ENCODE results near the gene NDUFV1. TPM values are rescaled to one million over a fixed set of nuclear protein-coding genes. Genes with fewer than 3 reads are reported as not detected.
A peak's percentile ranks its signal among the peaks of the same experiment; 100 is the strongest.
"Not testable (repeated sequence)": the region's sequence is repeated elsewhere in the genome, so short reads cannot be mapped to it uniquely, and the experiment has no call there.

The NDUFV1 gene
- total RNA-seq, 6 donors from 2014 or later, result 169 to 395 (median 205) TPM

GRCh38 chr11:67596753-67597300 is 9.9 kb upstream of the NDUFV1 start:
- no peak overlapping the region for H3K4me3 ChIP-seq
- no peaks in the 10 kb centered on the region for H3K9me3 ChIP-seq
- H3K36me3 ChIP-seq, result no peaks in the 10 kb centered on the region
- TF ChIP-seq POLR2AphosphoS5 (IDR thresholded peaks at IDR 0.05) (no peak), EP300 (IDR thresholded peaks at IDR 0.05) (no peak), CTCF (IDR thresholded peaks at IDR 0.05) (no peak), POLR2A (IDR thresholded peaks at IDR 0.05) (no peak)
- 67 to 85% methylated on average over 1 of the region's 1 CpG for WGBS, 2 donors
- DNase-seq, result no peak
- no peaks in the 10 kb centered on the region for H3K27me3 ChIP-seq
- no peaks in the 10 kb centered on the region for H3K4me1 ChIP-seq
- no peak overlapping the region for H3K27ac ChIP-seq
- ATAC-seq (ENCODE audit: low FRiP score in 2 of 2), result no peak

GRCh38 chr11:67597458-67597857 is 9.3 kb upstream of the NDUFV1 start:
- 83 to 96% methylated on average over 2 to 3 of the region's 3 CpGs for WGBS, 2 donors
- not testable (repeated sequence) for ATAC-seq (ENCODE audit: low FRiP score in 2 of 2); H3K27me3 ChIP-seq; H3K36me3 ChIP-seq; H3K4me3 ChIP-seq; H3K4me1 ChIP-seq; H3K27ac ChIP-seq; H3K9me3 ChIP-seq; DNase-seq

GRCh38 chr11:67597963-67598362 is 8.8 kb upstream of the NDUFV1 start:
- not testable (repeated sequence) for H3K36me3 ChIP-seq; H3K9me3 ChIP-seq; H3K4me1 ChIP-seq; ATAC-seq (ENCODE audit: low FRiP score in 2 of 2); H3K27me3 ChIP-seq; H3K27ac ChIP-seq; H3K4me3 ChIP-seq
- DNase-seq, result peak in 1 of 2 donors; percentile 65
- WGBS, 2 donors, result 89 to 94% methylated on average over 13 to 16 of the region's 26 CpGs

DNA sequence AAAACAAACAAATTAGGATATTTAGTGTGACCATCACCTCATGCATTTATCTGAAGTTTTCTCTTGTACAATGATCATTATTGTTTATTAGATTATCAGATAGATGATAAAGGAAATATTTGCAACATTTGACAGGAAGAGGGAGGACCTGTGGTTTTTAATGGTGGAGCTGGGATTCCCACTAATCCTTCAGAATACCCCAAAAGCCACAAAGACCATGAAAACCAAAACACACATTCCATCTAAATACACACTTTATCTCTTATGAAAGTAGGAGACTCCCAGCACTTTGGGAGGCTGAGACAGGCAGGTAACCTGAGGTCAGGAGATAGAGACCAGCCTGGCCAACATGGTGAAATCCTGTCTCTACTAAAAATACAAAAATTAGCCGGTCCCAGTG is 7.6 kb upstream of the NDUFV1 start:
- ATAC-seq (ENCODE audit: low FRiP score in 2 of 2) (no peak), DNase-seq (no peak)
- H3K4me3 ChIP-seq, result no peak overlapping the region
- no peaks in the 10 kb centered on the region for H3K27me3 ChIP-seq
- WGBS, 2 donors, result 56 to 64% methylated on average over 1 of the region's 1 CpG
- no peaks in the 10 kb centered on the region for H3K36me3 ChIP-seq
- TF ChIP-seq POLR2AphosphoS5 (IDR thresholded peaks at IDR 0.05) (no peak), EP300 (IDR thresholded peaks at IDR 0.05) (no peak), CTCF (IDR thresholded peaks at IDR 0.05) (no peak), POLR2A (IDR thresholded peaks at IDR 0.05) (no peak)
- H3K4me1 ChIP-seq, result no peaks in the 10 kb centered on the region
- H3K27ac ChIP-seq, result no peak overlapping the region
- no peaks in the 10 kb centered on the region for H3K9me3 ChIP-seq

GRCh38 chr11:67600324-67601029 is 6.3 kb upstream of the NDUFV1 start:
- TF ChIP-seq EP300 (IDR thresholded peaks at IDR 0.05) (no peak), POLR2AphosphoS5 (IDR thresholded peaks at IDR 0.05) (no peak), CTCF (IDR thresholded peaks at IDR 0.05) (no peak), POLR2A (IDR thresholded peaks at IDR 0.05) (no peak)
- Histone ChIP-seq H3K27ac (no peak overlapping the region), H3K4me1 (peaks cover 0 to under 1% (median 0%) of the 10 kb centered on the region in 4 donors), H3K27me3 (no peaks in the 10 kb centered on the region), H3K9me3 (no peaks in the 10 kb centered on the region), H3K36me3 (no peaks in the 10 kb centered on the region), H3K4me3 (no peak overlapping the region)
- DNase-seq (no peak), ATAC-seq (ENCODE audit: low FRiP score in 2 of 2) (no peak)
- 47 to 52% methylated on average over 7 of the region's 7 CpGs for WGBS, 2 donors

DNA sequence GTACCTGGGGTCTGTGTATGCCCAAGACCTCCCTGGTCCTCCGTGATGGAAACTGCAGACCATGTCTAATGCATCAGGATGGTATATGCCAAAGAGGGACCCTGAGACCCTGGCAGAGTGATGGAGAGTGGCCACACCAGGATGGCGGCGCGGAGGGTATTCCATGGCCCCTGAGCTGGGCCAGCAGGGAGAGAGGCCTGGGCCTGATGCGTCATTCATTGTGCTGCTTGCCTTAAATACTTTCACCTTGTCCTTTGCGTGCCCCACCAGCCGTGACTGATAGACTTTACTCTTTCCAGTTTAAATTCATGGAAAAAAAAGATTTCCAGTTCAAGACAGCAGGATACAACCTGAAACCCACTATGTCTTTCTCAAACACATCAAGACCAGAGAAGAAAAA is 5.6 kb upstream of the NDUFV1 start:
- TF ChIP-seq CTCF (IDR thresholded peaks at IDR 0.05) (no peak), POLR2A (IDR thresholded peaks at IDR 0.05) (no peak), EP300 (IDR thresholded peaks at IDR 0.05) (no peak), POLR2AphosphoS5 (IDR thresholded peaks at IDR 0.05) (no peak)
- Histone ChIP-seq H3K4me3 (no peak overlapping the region), H3K4me1 (peaks cover 2 to 7% (median 3%) of the 10 kb centered on the region in 4 donors), H3K27me3 (no peaks in the 10 kb centered on the region), H3K9me3 (no peaks in the 10 kb centered on the region), H3K36me3 (no peaks in the 10 kb centered on the region), H3K27ac (no peak overlapping the region)
- 91 to 94% methylated on average over 6 to 7 of the region's 7 CpGs for WGBS, 2 donors
- DNase-seq (no peak), ATAC-seq (ENCODE audit: low FRiP score in 2 of 2) (no peak)

DNA sequence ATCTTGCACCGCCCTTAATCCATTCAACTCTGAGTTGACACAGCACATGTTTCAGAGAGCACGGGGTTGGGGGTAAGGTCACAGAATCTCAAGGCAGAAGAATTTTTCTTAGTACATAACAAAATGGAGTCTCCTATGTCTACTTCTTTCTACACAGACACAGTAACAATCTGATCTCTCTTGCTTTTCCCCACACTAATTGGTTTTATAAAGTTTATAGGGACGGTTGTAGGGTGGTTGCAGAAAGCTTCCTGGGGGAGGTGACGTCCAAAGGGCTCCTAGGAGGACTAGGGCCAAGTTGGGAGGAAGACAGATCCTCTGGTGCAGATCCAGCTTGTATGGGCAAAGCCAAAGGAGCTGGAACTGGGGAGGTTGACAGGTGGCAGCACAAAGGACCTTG is 2.6 kb upstream of the NDUFV1 start:
- not testable (repeated sequence) for H3K9me3 ChIP-seq; ATAC-seq (ENCODE audit: low FRiP score in 2 of 2); H3K36me3 ChIP-seq; DNase-seq; H3K27ac ChIP-seq; H3K4me3 ChIP-seq; H3K27me3 ChIP-seq
- peaks cover 14 to 24% (median 20%) of the 10 kb centered on the region in 4 donors for H3K4me1 ChIP-seq
- 70 to 74% methylated on average over 2 of the region's 4 CpGs for WGBS, 2 donors
